GM23338 (cell line): ENCODE measurements around the gene TRIO. TPM values are rescaled to one million over a fixed set of nuclear protein-coding genes. Genes with fewer than 3 reads are reported as not detected.

Source experiments
- ATAC-seq: fragments of 200-7000 bp; cut with Tn5 transposase; 3 replicates; pipeline ENCODE4 v1.9.1; 2020
- DNase-seq: peaks from one replicate; pipeline ENCODE4 v3.0.0-alpha.2; 2015; ENCODE audit warnings: low spot score
- H2AFZ ChIP-seq: fragments of 200-600 bp; sonication (generic); 2 replicates; pipeline ENCODE4 v1.8.0; 2016; ENCODE audit warnings: antibody characterized with exemption, mild to moderate bottlenecking, moderate library complexity
- H3F3A ChIP-seq: fragments of 200-600 bp; sonication (generic); replicated peaks from 2 replicates; pipeline ENCODE4 v1.8.0; 2017; ENCODE audit warnings: antibody characterized with exemption, mixed run types, low read depth
- H3K27ac ChIP-seq: fragments of 200-600 bp; sonication (generic); 2 replicates; pipeline ENCODE4 v1.6.1; 2016; ENCODE audit warnings: low read depth
- H3K27me3 ChIP-seq: fragments of 200-600 bp; sonication (generic); 2 replicates; pipeline ENCODE4 v1.8.0; 2016; ENCODE audit warnings: mild to moderate bottlenecking, mixed run types, moderate library complexity; ENCODE audit not compliant: insufficient read depth
- H3K36me3 ChIP-seq: fragments of 200-600 bp; sonication (generic); 2 replicates; pipeline ENCODE4 v1.8.0; 2016; ENCODE audit warnings: mild to moderate bottlenecking; ENCODE audit not compliant: insufficient read depth
- H3K4me1 ChIP-seq: fragments of 200-600 bp; sonication (generic); 2 replicates; pipeline ENCODE4 v1.8.0; 2016; ENCODE audit warnings: mild to moderate bottlenecking, moderate library complexity; ENCODE audit not compliant: insufficient read depth
- H3K4me2 ChIP-seq: fragments of 200-600 bp; sonication (generic); 2 replicates; pipeline ENCODE4 v1.7.1; 2017; ENCODE audit warnings: mixed run types
- H3K4me3 ChIP-seq: fragments of 200-600 bp; sonication (generic); 2 replicates; pipeline ENCODE4 v1.6.1; 2016; ENCODE audit warnings: mixed run types
- H3K79me2 ChIP-seq: fragments of 200-600 bp; sonication (generic); replicated peaks from 2 replicates; pipeline ENCODE4 v1.8.0; 2017; ENCODE audit warnings: mild to moderate bottlenecking; ENCODE audit not compliant: insufficient read depth
- H3K9me2 ChIP-seq: fragments of 200-600 bp; sonication (generic); 2 replicates; pipeline ENCODE4 v1.8.0; 2017; ENCODE audit not compliant: insufficient read depth
- H4K20me1 ChIP-seq: fragments of 200-600 bp; sonication (generic); replicated peaks from 2 replicates; pipeline ENCODE4 v1.8.0; 2017; ENCODE audit warnings: mild to moderate bottlenecking; ENCODE audit not compliant: insufficient read depth
- H3K27ac Mint-ChIP-seq: 2 replicates; pipeline ENCODE4 v1.8.0; 2020; ENCODE audit warnings: inconsistent platforms, mild to moderate bottlenecking, moderate library complexity, mixed read lengths
- H3K27me3 Mint-ChIP-seq: 3 replicates; pipeline ENCODE4 v1.8.0; 2022; ENCODE audit warnings: low read depth, mild to moderate bottlenecking, moderate library complexity, mixed read lengths, inconsistent platforms; ENCODE audit not compliant: insufficient read depth, poor library complexity
- H3K36me3 Mint-ChIP-seq: 3 replicates; pipeline ENCODE4 v1.8.0; 2021; ENCODE audit warnings: low read depth, mild to moderate bottlenecking, inconsistent platforms, moderate library complexity, mixed read lengths
- H3K4me1 Mint-ChIP-seq: 3 replicates; pipeline ENCODE4 v1.8.0; 2020; ENCODE audit warnings: mild to moderate bottlenecking, inconsistent platforms, mixed read lengths
- H3K4me3 Mint-ChIP-seq: 3 replicates; pipeline ENCODE4 v1.8.0; 2021; ENCODE audit warnings: moderate library complexity, mild to moderate bottlenecking, inconsistent platforms, mixed read lengths
- H3K9me3 Mint-ChIP-seq: 3 replicates; pipeline ENCODE4 v1.8.0; 2020; ENCODE audit warnings: moderate library complexity, mild to moderate bottlenecking, inconsistent platforms, mixed read lengths
- EZH2phosphoT487 ChIP-seq: fragments of 200-600 bp; sonication (generic); IDR thresholded peaks from one replicate; pipeline ENCODE4 v1.8.1; 2018; ENCODE audit warnings: antibody characterized with exemption; ENCODE audit not compliant: unreplicated experiment
- POLR2AphosphoS5 ChIP-seq: IDR thresholded peaks from 2 replicates; pipeline ENCODE4 v1.6.1; 2016; ENCODE audit warnings: antibody characterized with exemption, low read depth
- polyA plus RNA-seq: library from polyadenylated mRNA; unstranded; fragments of >200 nt; fragmentation: Nextera tagmentation; extraction: Ambion mirVana; gene quantifications from 2 replicates; pipeline ENCODE4 v1.2.1, GENCODE V29; 2016
- total RNA-seq: library from RNA; depleted of rRNA; stranded (reverse); fragments of >200 nt; shearing (Covaris generic); gene quantifications from 2 replicates; pipeline ENCODE4 v1.2.3, GENCODE V29; 2014
- TF ChIP-seq, protein P1 (sequence below): IDR thresholded peaks from one replicate; pipeline ENCODE4 v1.6.1; 2018; ENCODE audit warnings: antibody characterized with exemption; ENCODE audit not compliant: unreplicated experiment
- TF ChIP-seq, protein P2 (sequence below): fragments of 250-450 bp; sonication (Bioruptor Pico); IDR thresholded peaks from 2 replicates; pipeline ENCODE4 v1.5.0; 2020; ENCODE audit warnings: mild to moderate bottlenecking, moderate library complexity

The TRIO gene
- total and polyA plus RNA-seq, 2 experiments from 2014 or later = 13.8 to 113 TPM

DNA sequence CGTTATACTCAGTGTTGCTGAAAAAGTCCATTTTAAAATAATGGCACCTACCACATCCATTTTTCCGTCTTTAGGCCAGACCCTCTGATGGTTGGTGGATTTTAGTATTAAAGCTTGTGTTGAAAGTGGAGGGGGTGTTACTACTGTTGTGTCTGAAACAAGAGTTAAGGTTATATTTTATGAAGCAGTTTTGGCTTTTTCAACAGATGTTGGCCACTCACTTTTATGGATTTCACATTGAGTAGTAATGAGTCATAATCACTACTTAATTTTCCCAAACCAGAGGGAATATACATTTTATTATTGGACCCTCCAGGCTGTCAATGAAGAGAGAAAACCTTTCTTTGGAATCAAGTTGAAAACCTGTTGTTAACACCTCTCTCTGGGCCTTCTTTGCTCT lies 88.0 kb downstream of the TRIO start:
- no peak overlapping the region for H3K4me3 Mint-ChIP-seq
- no peaks in the 10 kb centered on the region for H3K36me3 Mint-ChIP-seq
- Histone ChIP-seq H3K36me3 (no peaks in the 10 kb centered on the region), H3K27me3 (no peaks in the 10 kb centered on the region), H2AFZ (no peak overlapping the region), H4K20me1 (peaks cover 6% of the 10 kb centered on the region; the same call in 1 of the 2 replicates), H3K9me2 (no peaks in the 10 kb centered on the region), H3K79me2 (peaks cover 100% of the 10 kb centered on the region), H3K4me1 (peaks cover 52% of the 10 kb centered on the region), H3K27ac (peak overlapping the region; percentile 3; the same call in 1 of the 2 replicates), H3K4me2 (peak overlapping the region; percentile 42), H3K4me3 (peak overlapping the region; percentile 3; the same call in 1 of the 2 replicates), H3F3A (no peaks in the 10 kb centered on the region)
- peaks cover under 1% of the 10 kb centered on the region for H3K27me3 Mint-ChIP-seq
- ATAC-seq = no peak
- no peak overlapping the region for H3K27ac Mint-ChIP-seq
- no peaks in the 10 kb centered on the region for H3K9me3 Mint-ChIP-seq
- peaks cover 51% of the 10 kb centered on the region for H3K4me1 Mint-ChIP-seq
- DNase-seq = no peak
- TF ChIP-seq EZH2phosphoT487 (no peak), POLR2AphosphoS5 (no peak)
- TF ChIP-seq, protein P1, sequence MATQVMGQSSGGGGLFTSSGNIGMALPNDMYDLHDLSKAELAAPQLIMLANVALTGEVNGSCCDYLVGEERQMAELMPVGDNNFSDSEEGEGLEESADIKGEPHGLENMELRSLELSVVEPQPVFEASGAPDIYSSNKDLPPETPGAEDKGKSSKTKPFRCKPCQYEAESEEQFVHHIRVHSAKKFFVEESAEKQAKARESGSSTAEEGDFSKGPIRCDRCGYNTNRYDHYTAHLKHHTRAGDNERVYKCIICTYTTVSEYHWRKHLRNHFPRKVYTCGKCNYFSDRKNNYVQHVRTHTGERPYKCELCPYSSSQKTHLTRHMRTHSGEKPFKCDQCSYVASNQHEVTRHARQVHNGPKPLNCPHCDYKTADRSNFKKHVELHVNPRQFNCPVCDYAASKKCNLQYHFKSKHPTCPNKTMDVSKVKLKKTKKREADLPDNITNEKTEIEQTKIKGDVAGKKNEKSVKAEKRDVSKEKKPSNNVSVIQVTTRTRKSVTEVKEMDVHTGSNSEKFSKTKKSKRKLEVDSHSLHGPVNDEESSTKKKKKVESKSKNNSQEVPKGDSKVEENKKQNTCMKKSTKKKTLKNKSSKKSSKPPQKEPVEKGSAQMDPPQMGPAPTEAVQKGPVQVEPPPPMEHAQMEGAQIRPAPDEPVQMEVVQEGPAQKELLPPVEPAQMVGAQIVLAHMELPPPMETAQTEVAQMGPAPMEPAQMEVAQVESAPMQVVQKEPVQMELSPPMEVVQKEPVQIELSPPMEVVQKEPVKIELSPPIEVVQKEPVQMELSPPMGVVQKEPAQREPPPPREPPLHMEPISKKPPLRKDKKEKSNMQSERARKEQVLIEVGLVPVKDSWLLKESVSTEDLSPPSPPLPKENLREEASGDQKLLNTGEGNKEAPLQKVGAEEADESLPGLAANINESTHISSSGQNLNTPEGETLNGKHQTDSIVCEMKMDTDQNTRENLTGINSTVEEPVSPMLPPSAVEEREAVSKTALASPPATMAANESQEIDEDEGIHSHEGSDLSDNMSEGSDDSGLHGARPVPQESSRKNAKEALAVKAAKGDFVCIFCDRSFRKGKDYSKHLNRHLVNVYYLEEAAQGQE = no peak
- TF ChIP-seq, protein P2, sequence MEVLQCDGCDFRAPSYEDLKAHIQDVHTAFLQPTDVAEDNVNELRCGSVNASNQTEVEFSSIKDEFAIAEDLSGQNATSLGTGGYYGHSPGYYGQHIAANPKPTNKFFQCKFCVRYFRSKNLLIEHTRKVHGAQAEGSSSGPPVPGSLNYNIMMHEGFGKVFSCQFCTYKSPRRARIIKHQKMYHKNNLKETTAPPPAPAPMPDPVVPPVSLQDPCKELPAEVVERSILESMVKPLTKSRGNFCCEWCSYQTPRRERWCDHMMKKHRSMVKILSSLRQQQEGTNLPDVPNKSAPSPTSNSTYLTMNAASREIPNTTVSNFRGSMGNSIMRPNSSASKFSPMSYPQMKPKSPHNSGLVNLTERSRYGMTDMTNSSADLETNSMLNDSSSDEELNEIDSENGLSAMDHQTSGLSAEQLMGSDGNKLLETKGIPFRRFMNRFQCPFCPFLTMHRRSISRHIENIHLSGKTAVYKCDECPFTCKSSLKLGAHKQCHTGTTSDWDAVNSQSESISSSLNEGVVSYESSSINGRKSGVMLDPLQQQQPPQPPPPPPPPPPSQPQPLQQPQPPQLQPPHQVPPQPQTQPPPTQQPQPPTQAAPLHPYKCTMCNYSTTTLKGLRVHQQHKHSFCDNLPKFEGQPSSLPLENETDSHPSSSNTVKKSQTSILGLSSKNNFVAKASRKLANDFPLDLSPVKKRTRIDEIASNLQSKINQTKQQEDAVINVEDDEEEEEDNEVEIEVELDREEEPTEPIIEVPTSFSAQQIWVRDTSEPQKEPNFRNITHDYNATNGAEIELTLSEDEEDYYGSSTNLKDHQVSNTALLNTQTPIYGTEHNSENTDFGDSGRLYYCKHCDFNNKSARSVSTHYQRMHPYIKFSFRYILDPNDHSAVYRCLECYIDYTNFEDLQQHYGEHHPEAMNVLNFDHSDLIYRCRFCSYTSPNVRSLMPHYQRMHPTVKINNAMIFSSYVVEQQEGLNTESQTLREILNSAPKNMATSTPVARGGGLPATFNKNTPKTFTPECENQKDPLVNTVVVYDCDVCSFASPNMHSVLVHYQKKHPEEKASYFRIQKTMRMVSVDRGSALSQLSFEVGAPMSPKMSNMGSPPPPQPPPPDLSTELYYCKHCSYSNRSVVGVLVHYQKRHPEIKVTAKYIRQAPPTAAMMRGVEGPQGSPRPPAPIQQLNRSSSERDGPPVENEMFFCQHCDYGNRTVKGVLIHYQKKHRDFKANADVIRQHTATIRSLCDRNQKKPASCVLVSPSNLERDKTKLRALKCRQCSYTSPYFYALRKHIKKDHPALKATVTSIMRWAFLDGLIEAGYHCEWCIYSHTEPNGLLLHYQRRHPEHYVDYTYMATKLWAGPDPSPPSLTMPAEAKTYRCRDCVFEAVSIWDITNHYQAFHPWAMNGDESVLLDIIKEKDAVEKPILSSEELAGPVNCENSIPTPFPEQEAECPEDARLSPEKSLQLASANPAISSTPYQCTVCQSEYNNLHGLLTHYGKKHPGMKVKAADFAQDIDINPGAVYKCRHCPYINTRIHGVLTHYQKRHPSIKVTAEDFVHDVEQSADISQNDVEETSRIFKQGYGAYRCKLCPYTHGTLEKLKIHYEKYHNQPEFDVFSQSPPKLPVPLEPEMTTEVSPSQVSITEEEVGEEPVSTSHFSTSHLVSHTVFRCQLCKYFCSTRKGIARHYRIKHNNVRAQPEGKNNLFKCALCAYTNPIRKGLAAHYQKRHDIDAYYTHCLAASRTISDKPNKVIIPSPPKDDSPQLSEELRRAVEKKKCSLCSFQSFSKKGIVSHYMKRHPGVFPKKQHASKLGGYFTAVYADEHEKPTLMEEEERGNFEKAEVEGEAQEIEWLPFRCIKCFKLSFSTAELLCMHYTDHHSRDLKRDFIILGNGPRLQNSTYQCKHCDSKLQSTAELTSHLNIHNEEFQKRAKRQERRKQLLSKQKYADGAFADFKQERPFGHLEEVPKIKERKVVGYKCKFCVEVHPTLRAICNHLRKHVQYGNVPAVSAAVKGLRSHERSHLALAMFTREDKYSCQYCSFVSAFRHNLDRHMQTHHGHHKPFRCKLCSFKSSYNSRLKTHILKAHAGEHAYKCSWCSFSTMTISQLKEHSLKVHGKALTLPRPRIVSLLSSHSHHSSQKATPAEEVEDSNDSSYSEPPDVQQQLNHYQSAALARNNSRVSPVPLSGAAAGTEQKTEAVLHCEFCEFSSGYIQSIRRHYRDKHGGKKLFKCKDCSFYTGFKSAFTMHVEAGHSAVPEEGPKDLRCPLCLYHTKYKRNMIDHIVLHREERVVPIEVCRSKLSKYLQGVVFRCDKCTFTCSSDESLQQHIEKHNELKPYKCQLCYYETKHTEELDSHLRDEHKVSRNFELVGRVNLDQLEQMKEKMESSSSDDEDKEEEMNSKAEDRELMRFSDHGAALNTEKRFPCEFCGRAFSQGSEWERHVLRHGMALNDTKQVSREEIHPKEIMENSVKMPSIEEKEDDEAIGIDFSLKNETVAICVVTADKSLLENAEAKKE = no peak
